Panc1 (cell line): ENCODE results near the gene LY86. TPM values are rescaled to one million over a fixed set of nuclear protein-coding genes. Genes with fewer than 3 reads are reported as not detected.

Experiments
- ATAC-seq: fragments of 200-7000 bp; cut with Tn5 transposase; 2 replicates; pipeline ENCODE4 v1.9.1; 2020; ENCODE audit warnings: mild to moderate bottlenecking, moderate library complexity
- BruUV-seq: library from RNA; stranded (reverse); fragments of 400-500 nt; replicated peaks from 2 replicates; lab custom pipeline; 2021; lab: Mats Ljungman, UMichigan
- CTCF ChIA-PET: fragments of 300-600 bp; sonication (Branson Sonifier 250); formaldehyde crosslinking; loops from one replicate; lab custom pipeline; 2022; ENCODE audit warnings: antibody characterized with exemption; lab: Charles Lee
- POLR2A ChIA-PET: fragments of 300-600 bp; sonication (Branson Sonifier 250); formaldehyde crosslinking; loops from one replicate; lab custom pipeline; 2022; ENCODE audit warnings: antibody characterized with exemption; lab: Charles Lee
- DNase-seq: peaks from one replicate; pipeline ENCODE4 v3.0.0-alpha.2; 2010; ENCODE audit warnings: low read depth, low spot score
- H3K27ac ChIP-seq: 2 replicates; pipeline ENCODE4 v1.5.1; 2011; ENCODE audit warnings: mild to moderate bottlenecking, low read length, inconsistent platforms
- H3K27me3 ChIP-seq: fragments of 200-500 bp; sonication (Bioruptor generic); 2 replicates; pipeline ENCODE4 v1.6.0; 2014; ENCODE audit warnings: low read length, inconsistent platforms; ENCODE audit not compliant: control insufficient read depth, insufficient read depth
- H3K36me3 ChIP-seq: fragments of 200-500 bp; sonication (Bioruptor generic); 2 replicates; pipeline ENCODE4 v1.5.1; 2014; ENCODE audit warnings: inconsistent platforms, mild to moderate bottlenecking, low read length, moderate library complexity; ENCODE audit not compliant: control insufficient read depth, insufficient read depth
- H3K4me1 ChIP-seq: 2 replicates; pipeline ENCODE4 v1.5.1; 2011; ENCODE audit warnings: inconsistent platforms, mild to moderate bottlenecking, low read length, moderate library complexity; ENCODE audit not compliant: control insufficient read depth, insufficient read depth
- H3K4me3 ChIP-seq, 2 experiments: 2 replicates each; pipeline ENCODE4 v1.5.1; 2011 to 2012; ENCODE audit warnings: low read depth in 2 of 2, low read length in 2 of 2, mild to moderate bottlenecking in 2 of 2, inconsistent platforms in 1 of 2, moderate library complexity in 1 of 2
- H3K9me3 ChIP-seq: fragments of 200-500 bp; sonication (Bioruptor generic); 2 replicates; pipeline ENCODE4 v1.5.1; 2014; ENCODE audit warnings: low read depth, mild to moderate bottlenecking, inconsistent platforms, low read length, moderate library complexity; ENCODE audit not compliant: control insufficient read depth, insufficient read depth
- POLR2AphosphoS5 ChIP-seq: IDR thresholded peaks from 2 replicates; pipeline ENCODE4 v1.6.1; 2012; ENCODE audit warnings: mild to moderate bottlenecking, low read depth, low read length, moderate library complexity
- SIN3A ChIP-seq: IDR thresholded peaks from 2 replicates; pipeline ENCODE4 v1.6.1; 2012; ENCODE audit warnings: low read depth, mild to moderate bottlenecking, low read length, moderate library complexity, borderline replicate concordance; ENCODE audit not compliant: insufficient read depth
- TCF7L2 ChIP-seq: IDR thresholded peaks from 2 replicates; pipeline ENCODE4 v1.6.1; 2011; ENCODE audit warnings: mild to moderate bottlenecking, low read depth, low read length, inconsistent platforms
- in situ Hi-C: cut with HindIII; loops from 2 replicates; pipeline ENCODE4 v1.10.0; 2016; ENCODE audit warnings: low sequenced_read_pairs, low pct_unique_long_range_greater_than_20kb
- intact Hi-C: fragments of 100-400 bp; cut with micrococcal nuclease; formaldehyde crosslinking; loops from one replicate; pipeline ENCODE4 v1.10.0; 2022; ENCODE audit not compliant: unreplicated experiment
- total RNA-seq: library from RNA; stranded (reverse); gene quantifications from one replicate; pipeline ENCODE4 v1.2.1, GENCODE V29; 2021; ENCODE audit not compliant: unreplicated experiment
- TF ChIP-seq, protein P1 (sequence below), 2 experiments: IDR thresholded peaks; 2 replicates each; pipeline ENCODE4 v1.6.1; 2011 to 2012; ENCODE audit warnings: low read depth in 2 of 2, control low read depth in 1 of 2, low read length in 1 of 2, mild to moderate bottlenecking in 1 of 2, moderate library complexity in 1 of 2; ENCODE audit not compliant: insufficient read depth in 1 of 2
- TF ChIP-seq, protein P2 (sequence below): fragments of 450-650 bp; IDR thresholded peaks from 2 replicates; pipeline ENCODE4 v1.5.1; 2017; ENCODE audit warnings: mild to moderate bottlenecking

The LY86 gene
- total RNA-seq, 1 experiment from 2014 or later = not detected

GRCh38 chr6:6565069-6565468, 23.5 kb upstream of the LY86 start:
- no peak overlapping the region for H3K27ac ChIP-seq
- H3K4me3 ChIP-seq = no peak overlapping the region
- no TSS peak for BruUV-seq
- in situ Hi-C loops (no loop called here), intact Hi-C loops (no loop called here)
- ATAC-seq (no peak), DNase-seq (no peak)
- no peaks in the 10 kb centered on the region for H3K36me3 ChIP-seq
- POLR2A ChIA-PET = no interaction called here
- no peaks in the 10 kb centered on the region for H3K9me3 ChIP-seq
- no peaks in the 10 kb centered on the region for H3K4me1 ChIP-seq
- CTCF ChIA-PET = no interaction called here
- TF ChIP-seq, protein P1, sequence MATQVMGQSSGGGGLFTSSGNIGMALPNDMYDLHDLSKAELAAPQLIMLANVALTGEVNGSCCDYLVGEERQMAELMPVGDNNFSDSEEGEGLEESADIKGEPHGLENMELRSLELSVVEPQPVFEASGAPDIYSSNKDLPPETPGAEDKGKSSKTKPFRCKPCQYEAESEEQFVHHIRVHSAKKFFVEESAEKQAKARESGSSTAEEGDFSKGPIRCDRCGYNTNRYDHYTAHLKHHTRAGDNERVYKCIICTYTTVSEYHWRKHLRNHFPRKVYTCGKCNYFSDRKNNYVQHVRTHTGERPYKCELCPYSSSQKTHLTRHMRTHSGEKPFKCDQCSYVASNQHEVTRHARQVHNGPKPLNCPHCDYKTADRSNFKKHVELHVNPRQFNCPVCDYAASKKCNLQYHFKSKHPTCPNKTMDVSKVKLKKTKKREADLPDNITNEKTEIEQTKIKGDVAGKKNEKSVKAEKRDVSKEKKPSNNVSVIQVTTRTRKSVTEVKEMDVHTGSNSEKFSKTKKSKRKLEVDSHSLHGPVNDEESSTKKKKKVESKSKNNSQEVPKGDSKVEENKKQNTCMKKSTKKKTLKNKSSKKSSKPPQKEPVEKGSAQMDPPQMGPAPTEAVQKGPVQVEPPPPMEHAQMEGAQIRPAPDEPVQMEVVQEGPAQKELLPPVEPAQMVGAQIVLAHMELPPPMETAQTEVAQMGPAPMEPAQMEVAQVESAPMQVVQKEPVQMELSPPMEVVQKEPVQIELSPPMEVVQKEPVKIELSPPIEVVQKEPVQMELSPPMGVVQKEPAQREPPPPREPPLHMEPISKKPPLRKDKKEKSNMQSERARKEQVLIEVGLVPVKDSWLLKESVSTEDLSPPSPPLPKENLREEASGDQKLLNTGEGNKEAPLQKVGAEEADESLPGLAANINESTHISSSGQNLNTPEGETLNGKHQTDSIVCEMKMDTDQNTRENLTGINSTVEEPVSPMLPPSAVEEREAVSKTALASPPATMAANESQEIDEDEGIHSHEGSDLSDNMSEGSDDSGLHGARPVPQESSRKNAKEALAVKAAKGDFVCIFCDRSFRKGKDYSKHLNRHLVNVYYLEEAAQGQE (IDR thresholded peaks at IDR 0.05; ENCODE audit: insufficient read depth in 1 of 2, low read depth in 2 of 2, low read length in 1 of 2) = no peak
- TF ChIP-seq, protein P2, sequence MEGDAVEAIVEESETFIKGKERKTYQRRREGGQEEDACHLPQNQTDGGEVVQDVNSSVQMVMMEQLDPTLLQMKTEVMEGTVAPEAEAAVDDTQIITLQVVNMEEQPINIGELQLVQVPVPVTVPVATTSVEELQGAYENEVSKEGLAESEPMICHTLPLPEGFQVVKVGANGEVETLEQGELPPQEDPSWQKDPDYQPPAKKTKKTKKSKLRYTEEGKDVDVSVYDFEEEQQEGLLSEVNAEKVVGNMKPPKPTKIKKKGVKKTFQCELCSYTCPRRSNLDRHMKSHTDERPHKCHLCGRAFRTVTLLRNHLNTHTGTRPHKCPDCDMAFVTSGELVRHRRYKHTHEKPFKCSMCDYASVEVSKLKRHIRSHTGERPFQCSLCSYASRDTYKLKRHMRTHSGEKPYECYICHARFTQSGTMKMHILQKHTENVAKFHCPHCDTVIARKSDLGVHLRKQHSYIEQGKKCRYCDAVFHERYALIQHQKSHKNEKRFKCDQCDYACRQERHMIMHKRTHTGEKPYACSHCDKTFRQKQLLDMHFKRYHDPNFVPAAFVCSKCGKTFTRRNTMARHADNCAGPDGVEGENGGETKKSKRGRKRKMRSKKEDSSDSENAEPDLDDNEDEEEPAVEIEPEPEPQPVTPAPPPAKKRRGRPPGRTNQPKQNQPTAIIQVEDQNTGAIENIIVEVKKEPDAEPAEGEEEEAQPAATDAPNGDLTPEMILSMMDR = no peak
- TF ChIP-seq POLR2AphosphoS5 = no peak
- no peak for TF ChIP-seq SIN3A
- H3K27me3 ChIP-seq = peaks cover 7% of the 10 kb centered on the region

GRCh38 chr6:6565488-6565887, 23.0 kb upstream of the LY86 start:
- in situ Hi-C loops (no loop called here), intact Hi-C loops (no loop called here)
- Histone ChIP-seq H3K4me1 (no peaks in the 10 kb centered on the region), H3K9me3 (no peaks in the 10 kb centered on the region), H3K4me3 (no peak overlapping the region), H3K27me3 (peaks cover 7% of the 10 kb centered on the region), H3K36me3 (no peaks in the 10 kb centered on the region), H3K27ac (no peak overlapping the region)
- ChIA-PET POLR2A (no interaction called here), CTCF (no interaction called here)
- no TSS peak for BruUV-seq
- ATAC-seq (no peak), DNase-seq (no peak)
- TF ChIP-seq POLR2AphosphoS5 (no peak), SIN3A (no peak), TCF7L2 (no peak)
- TF ChIP-seq, protein P1 (IDR thresholded peaks at IDR 0.05; ENCODE audit: insufficient read depth in 1 of 2, low read depth in 2 of 2, low read length in 1 of 2) = no peak
- TF ChIP-seq, protein P2 = no peak
